Measurements from ENCODE around the gene NES. TPM values are rescaled to one million over a fixed set of nuclear protein-coding genes. Genes with fewer than 3 reads are reported as not detected.

NES gene
- total RNA-seq, 1 experiment from 2014 or later = 2.5 TPM

- DNase-seq (ENCODE audit: extremely low read depth, low read depth) = no peak
Measured at GRCh38 chr1:156665539-156665938, 11.7 kb downstream of the NES start.

GRCh38 chr1:156664767-156665411 is 12.3 kb downstream of the NES start:
- no peak for DNase-seq (ENCODE audit: extremely low read depth, low read depth)

GRCh38 chr1:156664046-156664766 is 13.0 kb downstream of the NES start:
- no peak for DNase-seq (ENCODE audit: extremely low read depth, low read depth)

GRCh38 chr1:156663178-156663577 is 14.0 kb downstream of the NES start:
- DNase-seq (ENCODE audit: extremely low read depth, low read depth) = no peak

GRCh38 chr1:156662800-156663055 is 14.5 kb downstream of the NES start:
- DNase-seq (ENCODE audit: extremely low read depth, low read depth) = no peak

- DNase-seq (ENCODE audit: extremely low read depth, low read depth) = no peak
Measured at GRCh38 chr1:156662005-156662799, 15.0 kb downstream of the NES start.

- no peak for DNase-seq (ENCODE audit: extremely low read depth, low read depth)
Measured at GRCh38 chr1:156660752-156661112, 16.5 kb downstream of the NES start.

GRCh38 chr1:156659988-156660751 is 17.0 kb downstream of the NES start:
- peak; percentile 99 for DNase-seq (ENCODE audit: extremely low read depth, low read depth)

GRCh38 chr1:156659661-156659987 is 17.6 kb downstream of the NES start:
- DNase-seq (ENCODE audit: extremely low read depth, low read depth) = no peak

GRCh38 chr1:156658945-156659574 is 18.1 kb downstream of the NES start:
- DNase-seq (ENCODE audit: extremely low read depth, low read depth) = no peak

GRCh38 chr1:156658496-156658895 is 18.7 kb downstream of the NES start:
- no peak for DNase-seq (ENCODE audit: extremely low read depth, low read depth)

GRCh38 chr1:156657741-156658319 is 19.4 kb downstream of the NES start:
- no peak for DNase-seq (ENCODE audit: extremely low read depth, low read depth)

GRCh38 chr1:156656806-156657740 is 20.1 kb downstream of the NES start:
- DNase-seq (ENCODE audit: extremely low read depth, low read depth) = no peak

GRCh38 chr1:156655904-156656516 is 21.2 kb downstream of the NES start:
- no peak for DNase-seq (ENCODE audit: extremely low read depth, low read depth)

- DNase-seq (ENCODE audit: extremely low read depth, low read depth) = no peak
Measured at GRCh38 chr1:156655151-156655903, 21.9 kb downstream of the NES start.

GRCh38 chr1:156654700-156655099 is 22.5 kb downstream of the NES start:
- no peak for DNase-seq (ENCODE audit: extremely low read depth, low read depth)

- DNase-seq (ENCODE audit: extremely low read depth, low read depth) = no peak
Measured at GRCh38 chr1:156652992-156653355, 24.2 kb downstream of the NES start.

Data from NCI-H460 (cell line).